Endodermal cell (in vitro differentiated cells): ENCODE measurements around the gene THSD4. TPM values are rescaled to one million over a fixed set of nuclear protein-coding genes. Genes with fewer than 3 reads are reported as not detected.

Experiments
- DNase-seq: peaks from one replicate; pipeline ENCODE4 v3.0.0-alpha.2; 2017
- H3K27ac ChIP-seq: 2 replicates; pipeline ENCODE4 v1.5.1; 2013; ENCODE audit warnings: mild to moderate bottlenecking, low read depth, low read length, moderate library complexity
- H3K27me3 ChIP-seq: 2 replicates; pipeline ENCODE4 v1.6.1; 2013; ENCODE audit warnings: mild to moderate bottlenecking, low read length, moderate library complexity; ENCODE audit not compliant: insufficient read depth, control insufficient read depth, poor library complexity, severe bottlenecking
- H3K36me3 ChIP-seq: 2 replicates; pipeline ENCODE4 v1.7.0; 2013; ENCODE audit warnings: mild to moderate bottlenecking, low read length, moderate library complexity; ENCODE audit not compliant: control insufficient read depth, insufficient read depth
- H3K4me1 ChIP-seq: one replicate; pipeline ENCODE4 v1.7.0; 2013; ENCODE audit warnings: low read length; ENCODE audit not compliant: control insufficient read depth, insufficient read depth
- H3K4me3 ChIP-seq: 2 replicates; pipeline ENCODE4 v1.5.1; 2013; ENCODE audit warnings: mild to moderate bottlenecking, low read length, moderate library complexity
- H3K9ac ChIP-seq: 2 replicates; pipeline ENCODE4 v1.6.1; 2013; ENCODE audit warnings: mild to moderate bottlenecking, low read length, moderate library complexity; ENCODE audit not compliant: poor library complexity, severe bottlenecking; ENCODE audit errors: extremely low read depth
- H3K9me3 ChIP-seq: 2 replicates; pipeline ENCODE4 v1.6.1; 2013; ENCODE audit warnings: mild to moderate bottlenecking, low read length, moderate library complexity; ENCODE audit not compliant: control insufficient read depth
- H3K27ac Mint-ChIP-seq: 2 replicates; pipeline ENCODE4 v1.8.0; 2020; ENCODE audit warnings: mixed read lengths
- H3K27me3 Mint-ChIP-seq: 2 replicates; pipeline ENCODE4 v1.8.0; 2021; ENCODE audit warnings: mild to moderate bottlenecking, mixed read lengths; ENCODE audit not compliant: insufficient read depth
- H3K36me3 Mint-ChIP-seq: 2 replicates; pipeline ENCODE4 v1.8.0; 2020; ENCODE audit warnings: low read depth, mixed read lengths
- H3K4me1 Mint-ChIP-seq: 2 replicates; pipeline ENCODE4 v1.8.0; 2020; ENCODE audit warnings: mixed read lengths
- H3K4me3 Mint-ChIP-seq: 2 replicates; pipeline ENCODE4 v1.8.0; 2020; ENCODE audit warnings: mild to moderate bottlenecking, moderate library complexity, mixed read lengths
- H3K9me3 Mint-ChIP-seq: 2 replicates; pipeline ENCODE4 v1.8.0; 2020; ENCODE audit warnings: mild to moderate bottlenecking, mixed read lengths
- CTCF ChIP-seq: fragments of 200-600 bp; sonication (generic); conservative IDR thresholded peaks from 2 replicates; pipeline ENCODE4 v1.5.0; 2021; ENCODE audit warnings: antibody characterized with exemption, mild to moderate bottlenecking
- WGBS, 2 experiments: methylation state at CpG; one replicate each; pipeline versions ENCODE4 v1.1.5 to v1.1.7; 2013; ENCODE audit warnings: missing lambda C conversion rate in 2 of 2, mixed read lengths in 1 of 2; ENCODE audit not compliant: insufficient coverage in 1 of 2, insufficient read length in 1 of 2; 5-methylcytosine and 5-hydroxymethylcytosine counted together
- total RNA-seq, 2 donors: library from RNA; stranded (reverse); fragmentation: NEBNext Ultra II Directional in 1 of 2; extraction: Animal tissue kit (Norgen Biotek cat#: 25700) in 1 of 2; gene quantifications; 2 replicates in 1 of 2; 3 replicates in 1 of 2; pipeline ENCODE4 v1.2.1, GENCODE V29; 2021

THSD4 gene
- total RNA-seq, 2 donors from 2014 or later = 4.6 to 5.4 TPM

- Mint-ChIP-seq H3K9me3 (peaks cover 6% of the 10 kb centered on the region), H3K27me3 (no peaks in the 10 kb centered on the region), H3K36me3 (no peaks in the 10 kb centered on the region), H3K4me1 (peaks cover 3% of the 10 kb centered on the region), H3K27ac (no peak overlapping the region), H3K4me3 (no peak overlapping the region)
- no peaks in the 10 kb centered on the region for H3K9me3 ChIP-seq
- H3K9ac ChIP-seq = no peak overlapping the region
- no peaks in the 10 kb centered on the region for H3K36me3 ChIP-seq
- H3K27ac ChIP-seq = no peak overlapping the region
- H3K27me3 ChIP-seq = no peaks in the 10 kb centered on the region
- no peaks in the 10 kb centered on the region for H3K4me1 ChIP-seq
- TF ChIP-seq CTCF = no peak
- no peak overlapping the region for H3K4me3 ChIP-seq
- 83 to 88% methylated on average over 1 to 3 of the region's 3 CpGs for WGBS, 2 experiments
- no peak for DNase-seq
These were observed 573.3 kb downstream of the THSD4 start for GRCh38 chr15:71688509-71689094.

GRCh38 chr15:71691081-71691457 lies 575.8 kb downstream of the THSD4 start:
- 89% methylated on average over 3 of the region's 3 CpGs; no CpG with 5 or more reads in 1 of the 2 experiments for WGBS, 2 experiments
- Histone ChIP-seq H3K36me3 (no peaks in the 10 kb centered on the region), H3K9me3 (no peaks in the 10 kb centered on the region), H3K4me3 (no peak overlapping the region), H3K9ac (no peak overlapping the region), H3K4me1 (no peaks in the 10 kb centered on the region), H3K27me3 (no peaks in the 10 kb centered on the region), H3K27ac (no peak overlapping the region)
- H3K27me3 Mint-ChIP-seq = no peaks in the 10 kb centered on the region
- H3K36me3 Mint-ChIP-seq = no peaks in the 10 kb centered on the region
- peaks cover 3% of the 10 kb centered on the region for H3K4me1 Mint-ChIP-seq
- TF ChIP-seq CTCF = no peak
- peaks cover 8% of the 10 kb centered on the region for H3K9me3 Mint-ChIP-seq
- peak; percentile 3 for DNase-seq
- no peak overlapping the region for H3K27ac Mint-ChIP-seq
- H3K4me3 Mint-ChIP-seq = no peak overlapping the region

DNA sequence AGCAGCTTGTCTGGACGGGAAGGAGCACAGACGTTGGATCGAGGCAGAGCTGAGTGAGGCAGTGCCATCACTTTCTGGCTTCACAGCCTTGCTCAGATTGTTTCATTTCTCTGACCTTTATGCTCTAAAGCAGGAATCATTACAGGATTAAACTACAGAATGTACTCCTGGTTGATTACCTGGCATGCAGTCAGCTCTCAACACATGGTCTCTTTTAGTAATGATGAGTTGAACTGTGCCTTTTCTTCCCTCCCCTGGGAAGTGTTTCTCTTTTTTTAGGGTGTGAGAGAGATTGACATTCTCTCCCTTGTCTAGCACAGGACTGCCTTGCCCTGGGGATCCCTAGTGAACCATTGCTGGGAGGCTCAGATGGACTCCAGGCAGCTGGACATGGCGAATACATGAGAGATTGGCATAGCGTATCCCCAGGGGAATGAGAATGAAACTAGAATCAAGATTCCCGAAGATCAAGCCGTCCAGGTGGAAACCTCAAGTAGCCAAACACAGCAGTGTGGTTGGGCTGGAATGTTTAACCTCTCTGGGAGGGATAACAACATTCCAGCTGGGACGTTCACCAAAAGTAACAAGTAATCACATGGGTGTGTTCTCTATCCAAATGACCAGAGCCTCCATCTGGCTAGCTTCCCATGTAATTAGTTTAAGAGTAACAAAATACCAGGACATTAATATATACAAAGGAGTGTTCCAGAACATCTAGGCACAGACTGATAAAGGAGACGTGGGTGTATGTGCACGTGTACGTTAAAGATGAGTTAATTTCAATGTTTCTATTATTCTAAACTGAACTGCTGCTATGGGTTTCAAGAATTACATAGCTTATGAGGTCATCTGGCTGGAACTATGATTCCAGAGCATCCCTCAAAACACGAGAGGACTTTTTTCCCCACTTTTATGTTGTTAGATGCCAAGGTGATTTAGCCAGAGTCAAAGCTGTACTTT lies 576.5 kb downstream of the THSD4 start:
- H3K9me3 Mint-ChIP-seq = peaks cover 13% of the 10 kb centered on the region
- peaks cover 3% of the 10 kb centered on the region for H3K4me1 Mint-ChIP-seq
- Histone ChIP-seq H3K4me3 (no peak overlapping the region), H3K36me3 (no peaks in the 10 kb centered on the region), H3K9ac (no peak overlapping the region), H3K4me1 (no peaks in the 10 kb centered on the region), H3K9me3 (no peaks in the 10 kb centered on the region), H3K27ac (no peak overlapping the region), H3K27me3 (no peaks in the 10 kb centered on the region)
- no peak overlapping the region for H3K4me3 Mint-ChIP-seq
- no peak for TF ChIP-seq CTCF
- 88 to 93% methylated on average over 8 to 12 of the region's 12 CpGs for WGBS, 2 experiments
- H3K27me3 Mint-ChIP-seq = no peaks in the 10 kb centered on the region
- H3K27ac Mint-ChIP-seq = no peak overlapping the region
- no peaks in the 10 kb centered on the region for H3K36me3 Mint-ChIP-seq
- peak; percentile 32 for DNase-seq
